22Rv1 (cell line): Measurements from ENCODE around the gene CDC20.
"Not testable (repeated sequence)": the region's sequence is repeated elsewhere in the genome, so short reads cannot be mapped to it uniquely, and the experiment has no call there.

ENCODE experiments used
- H3K27ac ChIP-seq: fragments of 450-650 bp; 2 replicates; pipeline ENCODE4 v1.5.1; 2017
- CTCF ChIP-seq: fragments of 450-650 bp; IDR thresholded peaks from 2 replicates; pipeline ENCODE4 v1.5.1; 2017; ENCODE audit warnings: mild to moderate bottlenecking
- ZFX ChIP-seq: fragments of 450-650 bp; IDR thresholded peaks from 2 replicates; pipeline ENCODE4 v1.6.1; 2017; ENCODE audit warnings: antibody characterized with exemption, borderline replicate concordance

CDC20 gene

GRCh38 chr1:43366179-43366578 lies 7.4 kb downstream of the CDC20 start:
- H3K27ac ChIP-seq = peak overlapping the region; percentile 95
- TF ChIP-seq ZFX (no peak), CTCF (no peak)

- TF ChIP-seq ZFX (no peak), CTCF (no peak)
- H3K27ac ChIP-seq = peak overlapping the region; percentile 95
These were observed 7.8 kb downstream of the CDC20 start for GRCh38 chr1:43366601-43367025.

DNA sequence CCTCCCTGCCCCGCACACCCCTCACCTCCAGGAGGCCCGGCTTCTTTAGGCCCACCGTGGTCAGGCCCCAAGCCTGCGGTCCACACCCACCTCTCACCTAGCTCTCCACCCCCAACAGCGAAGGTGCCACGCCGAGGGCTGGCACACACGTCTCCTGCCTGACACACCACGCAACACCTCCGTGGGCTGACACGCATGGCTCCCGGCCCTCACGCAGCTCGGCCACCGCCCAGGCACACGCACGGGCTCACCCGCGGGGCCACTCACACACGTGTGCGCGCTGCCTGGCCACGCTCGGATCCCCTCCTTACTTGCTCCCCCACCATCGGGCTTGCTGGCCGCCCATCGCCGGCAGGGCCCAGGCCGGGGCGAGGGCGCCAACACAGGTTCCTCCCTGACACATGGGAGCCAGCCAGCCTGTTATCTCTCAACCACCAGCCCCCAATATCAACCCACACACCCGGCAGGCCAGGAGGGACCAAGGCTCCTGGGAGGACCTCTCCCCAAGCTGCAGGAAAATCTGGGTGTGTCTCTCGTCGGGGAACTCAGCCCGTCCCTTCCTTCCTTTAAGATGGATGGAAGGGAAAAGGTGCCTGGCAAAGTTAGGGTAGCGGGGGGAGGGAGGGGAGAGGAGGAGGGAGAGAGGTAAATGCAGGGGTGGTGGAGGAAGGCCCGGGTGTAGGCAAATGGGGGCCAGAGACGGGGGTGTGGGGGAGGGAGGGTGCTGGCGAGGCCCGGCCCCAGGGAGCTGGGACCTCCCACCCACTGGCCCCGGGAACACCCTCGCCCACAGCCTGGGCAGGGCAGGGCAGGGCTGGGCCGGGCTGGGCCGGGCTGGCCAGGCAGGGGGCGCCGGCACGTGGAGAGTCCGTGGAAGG lies 8.5 kb downstream of the CDC20 start:
- peak overlapping the region; percentile 95 for H3K27ac ChIP-seq
- TF ChIP-seq ZFX (no peak), CTCF (no peak)

GRCh38 chr1:43367904-43368645 lies 9.3 kb downstream of the CDC20 start, which contains the start of gene ELOVL1:
ELOVL1 (minus strand) TSS chr1:43368011; CDS start chr1:43365609, 2,402 bp downstream.
- TF ChIP-seq ZFX = no peak
- TF ChIP-seq CTCF = peak; percentile 27
- peak within 1 kb of the TSS; percentile 95 for H3K27ac ChIP-seq

DNA sequence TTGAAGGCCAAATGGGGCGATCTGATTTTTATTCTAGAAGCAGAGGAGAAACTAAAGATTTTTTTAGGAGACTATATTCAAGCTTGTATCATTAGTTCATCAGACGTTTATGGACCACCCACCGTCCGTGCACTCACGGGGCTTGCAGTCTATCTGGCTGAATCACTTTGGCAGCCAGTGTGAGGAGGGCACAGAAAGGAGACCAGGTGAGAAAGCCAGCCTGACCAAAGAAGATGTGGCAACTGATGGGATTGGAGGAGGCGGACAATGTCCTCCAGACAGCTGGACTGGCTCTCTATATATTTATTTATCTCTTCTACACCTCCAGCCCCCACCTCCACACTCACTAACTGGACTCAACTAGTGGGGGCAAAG lies 9.9 kb downstream of the CDC20 start:
- peak overlapping the region; percentile 95 for H3K27ac ChIP-seq
- TF ChIP-seq CTCF (no peak), ZFX (no peak)

GRCh38 chr1:43369779-43370178 lies 11.0 kb downstream of the CDC20 start:
- not testable (repeated sequence) for H3K27ac ChIP-seq

GRCh38 chr1:43370564-43370963 lies 11.8 kb downstream of the CDC20 start:
- no peak for TF ChIP-seq ZFX
- TF ChIP-seq CTCF = no peak
- no peak overlapping the region; the same call in 1 of the 2 replicates for H3K27ac ChIP-seq
